ENCODE data around the gene RABGEF1.
"Not testable (repeated sequence)": the region's sequence is repeated elsewhere in the genome, so short reads cannot be mapped to it uniquely, and the experiment has no call there.

RABGEF1 gene

DNA sequence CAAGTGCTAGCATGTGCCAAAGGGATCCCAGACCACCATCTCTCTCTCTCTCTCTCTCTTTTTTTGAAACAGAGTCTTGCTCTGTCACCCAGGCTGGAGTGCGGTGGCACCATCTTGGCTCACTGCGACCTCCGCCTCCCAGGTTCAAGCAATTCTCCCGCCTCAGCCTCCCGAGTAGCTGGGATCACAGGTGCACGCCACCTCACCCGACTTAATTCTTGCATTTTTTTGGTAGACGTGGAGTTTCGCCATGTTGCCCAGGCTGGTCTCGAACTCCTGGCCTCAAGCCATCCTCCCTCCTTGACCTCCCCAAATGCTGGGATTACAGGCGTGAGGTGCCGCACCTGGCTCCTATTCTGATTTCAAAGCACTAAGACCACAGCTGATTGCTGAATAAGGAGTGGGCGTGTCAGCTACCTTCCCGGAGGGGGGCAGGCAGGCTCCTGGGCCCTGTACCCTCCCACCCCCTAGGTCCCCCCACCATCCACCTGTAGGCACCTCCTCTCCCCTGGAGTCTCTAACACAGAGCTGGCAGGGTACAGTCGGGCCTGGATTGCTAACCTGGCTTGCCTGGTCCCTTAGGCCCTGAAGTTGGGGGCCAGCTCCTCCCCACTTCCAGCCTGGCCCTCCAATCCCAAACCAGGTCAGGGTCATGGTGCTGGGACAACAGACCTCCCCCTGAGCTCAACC lies 74.8 kb downstream of the RABGEF1 start:
- DNase-seq (ENCODE audit: low read depth in 2 of 2): not testable (repeated sequence)

DNA sequence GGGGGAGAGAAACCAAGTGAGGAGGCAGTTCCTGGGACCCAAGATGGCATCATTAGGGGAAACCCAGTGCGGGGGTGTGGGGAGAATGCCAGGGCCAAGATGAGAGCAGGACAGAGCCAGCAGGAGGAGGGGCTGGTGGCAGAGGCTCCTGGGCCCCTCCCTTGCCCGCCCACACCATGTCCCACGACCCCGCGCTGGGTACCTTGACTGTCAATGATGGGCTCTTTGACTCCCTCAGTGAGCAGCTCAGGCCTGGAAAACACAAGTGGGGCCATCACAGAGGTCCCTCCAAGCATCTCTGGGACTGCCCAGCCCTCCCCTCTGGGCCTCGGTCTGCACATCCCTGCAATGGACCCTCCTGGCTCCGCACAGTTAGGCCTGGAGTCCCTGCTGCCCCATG lies 75.4 kb downstream of the RABGEF1 start:
- no peak for DNase-seq (ENCODE audit: low read depth in 2 of 2)

DNA sequence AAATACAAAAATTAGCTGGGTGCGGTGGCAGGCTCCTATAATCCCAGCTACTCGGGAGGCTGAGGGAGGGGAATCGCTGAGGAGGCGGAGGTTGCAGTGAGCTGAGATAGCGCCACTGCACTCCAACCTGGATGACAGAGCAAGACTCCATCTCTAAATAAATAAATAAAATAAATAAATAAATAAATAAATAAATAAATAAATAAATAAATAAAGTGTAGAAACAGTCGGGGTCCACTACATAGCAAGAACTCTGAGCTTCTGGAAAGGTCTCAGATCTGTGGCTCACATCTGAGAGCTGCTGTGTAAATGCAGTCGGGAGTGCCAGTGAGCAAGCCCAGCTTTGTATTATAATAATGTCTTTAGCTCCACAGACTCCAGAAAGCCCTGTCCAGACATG lies 76.1 kb downstream of the RABGEF1 start:
- DNase-seq (ENCODE audit: low read depth in 2 of 2): not testable (repeated sequence)

DNA sequence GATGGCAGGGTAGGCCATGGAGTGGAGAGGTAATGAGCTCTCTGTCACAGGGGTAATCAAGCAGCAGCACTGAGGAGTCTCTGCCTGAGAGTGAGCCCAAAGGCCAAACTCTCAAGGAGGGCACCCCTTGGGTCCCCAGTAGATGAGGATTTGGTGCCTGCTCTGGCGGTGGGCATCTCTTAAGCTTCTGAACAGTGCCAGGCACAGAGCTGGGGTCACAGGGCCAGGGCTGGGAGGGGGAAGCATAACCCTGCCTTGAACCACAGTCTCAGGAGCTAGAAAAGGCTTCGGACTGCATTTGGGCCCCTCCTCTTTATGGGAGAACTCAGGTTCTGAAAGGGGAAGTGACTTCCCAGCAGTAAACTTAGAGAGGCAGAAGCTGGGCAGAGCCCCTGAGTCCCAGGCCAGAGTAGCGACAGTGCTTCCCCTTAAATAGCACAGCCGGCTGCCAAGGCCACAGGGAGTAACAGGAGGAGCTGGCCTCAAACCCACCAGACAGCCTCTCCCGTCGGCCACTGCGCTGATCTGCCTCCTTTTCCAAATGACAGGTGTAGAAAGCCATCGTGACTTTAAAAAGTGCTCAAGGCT lies 76.8 kb downstream of the RABGEF1 start:
- DNase-seq (ENCODE audit: low read depth in 2 of 2): not testable (repeated sequence)

DNA sequence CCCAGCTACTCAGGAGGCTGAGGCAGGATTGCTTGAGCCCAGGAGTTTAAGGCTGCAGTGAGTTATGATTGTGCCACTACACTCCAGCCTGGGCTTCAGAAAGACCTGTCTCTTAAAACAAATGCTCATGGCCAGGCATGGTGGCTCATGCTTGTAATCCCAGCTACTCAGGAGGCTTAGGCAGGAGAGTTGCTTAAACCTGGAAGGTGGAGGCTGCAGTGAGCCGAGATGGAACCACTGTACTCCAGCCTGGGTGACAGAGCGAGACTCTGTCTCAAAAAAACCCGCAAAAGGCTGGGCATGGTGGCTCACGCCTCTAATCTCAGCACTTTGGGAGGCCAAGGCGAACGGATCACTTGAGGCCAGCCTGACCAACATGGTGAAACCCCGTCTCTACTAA lies 77.4 kb downstream of the RABGEF1 start:
- DNase-seq (ENCODE audit: low read depth in 2 of 2): not testable (repeated sequence)

DNA sequence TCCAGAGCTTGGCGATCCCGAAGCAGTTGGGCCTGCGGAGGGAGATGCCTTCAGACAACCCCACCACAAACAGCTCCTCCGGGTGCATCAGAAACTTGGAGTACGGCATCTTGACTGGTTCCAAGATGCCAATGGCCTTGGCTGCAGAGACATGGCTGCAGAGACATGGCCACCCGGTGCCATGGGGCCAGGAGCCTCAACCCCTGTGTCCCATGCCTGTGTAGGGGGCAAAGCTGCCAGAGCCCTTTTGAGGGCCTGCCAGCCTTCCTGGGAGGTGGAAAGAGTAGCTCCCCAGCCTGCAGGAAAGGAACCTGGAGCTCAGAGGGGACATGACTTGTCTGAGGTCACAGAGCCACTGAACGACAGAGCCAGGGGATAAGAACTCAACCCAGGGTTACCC lies 83.5 kb downstream of the RABGEF1 start:
- no peak for DNase-seq (ENCODE audit: low read depth in 2 of 2)

DNA sequence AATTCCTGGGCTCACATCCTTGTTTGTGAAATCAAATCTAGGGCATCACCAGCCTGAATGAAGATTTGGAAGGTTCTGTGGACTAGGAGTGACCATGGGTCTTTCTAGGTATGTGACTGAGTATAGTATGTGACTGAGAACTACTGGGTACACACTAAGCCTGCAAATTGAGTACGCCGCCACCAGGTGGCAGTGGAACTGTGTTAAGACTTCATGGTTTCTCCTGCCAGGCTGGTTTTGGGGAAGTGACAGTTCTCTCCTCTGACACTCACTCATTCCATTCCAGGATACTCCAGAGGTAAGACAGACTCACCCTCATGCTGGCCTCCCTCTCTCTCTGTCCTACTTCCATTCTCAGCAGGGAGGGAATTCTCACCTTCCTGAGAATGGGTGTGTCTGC lies 85.0 kb downstream of the RABGEF1 start:
- peak; percentile 28 to 55 for DNase-seq (ENCODE audit: low read depth in 2 of 2)

DNA sequence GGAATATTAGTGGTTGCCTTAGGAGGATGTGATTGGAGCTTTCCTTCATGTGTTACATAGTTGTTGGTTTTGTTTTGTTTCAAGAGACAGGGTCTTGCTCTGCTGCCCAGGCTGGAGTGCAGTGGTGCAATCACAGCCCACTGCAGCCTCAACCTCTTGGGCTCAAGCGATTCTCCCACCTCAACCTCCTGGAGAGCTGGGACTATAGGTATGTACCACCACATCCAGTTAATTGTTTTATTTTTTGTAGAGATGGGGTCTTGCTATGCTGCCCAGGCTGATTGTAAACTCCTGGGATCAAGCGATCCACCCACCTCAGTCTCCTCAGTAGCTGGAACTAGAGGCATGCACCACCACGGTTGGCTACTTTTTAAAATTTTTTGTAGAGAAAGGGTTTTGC lies 86.1 kb downstream of the RABGEF1 start:
- DNase-seq (ENCODE audit: low read depth in 2 of 2): no peak

DNA sequence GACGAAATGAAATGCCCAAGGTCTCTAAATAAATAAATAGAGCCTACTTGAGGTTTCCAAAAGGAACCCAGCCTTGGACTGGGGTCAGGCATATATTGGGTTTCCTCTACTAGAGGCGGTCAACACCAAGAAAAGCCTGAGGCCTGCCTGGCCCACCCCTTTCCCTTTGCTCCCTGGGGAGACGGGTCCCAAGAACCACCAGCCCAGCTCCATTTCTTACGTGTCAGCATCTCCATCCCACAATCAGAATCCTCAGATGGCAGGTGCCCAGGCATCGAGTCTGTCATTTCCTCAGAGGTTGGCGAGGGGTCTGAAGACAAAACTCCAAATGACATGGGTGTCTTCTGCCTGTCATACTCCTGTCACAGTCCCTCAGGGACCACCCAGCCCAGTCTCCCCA lies 90.4 kb downstream of the RABGEF1 start:
- DNase-seq (ENCODE audit: low read depth in 2 of 2): not testable (repeated sequence)

DNA sequence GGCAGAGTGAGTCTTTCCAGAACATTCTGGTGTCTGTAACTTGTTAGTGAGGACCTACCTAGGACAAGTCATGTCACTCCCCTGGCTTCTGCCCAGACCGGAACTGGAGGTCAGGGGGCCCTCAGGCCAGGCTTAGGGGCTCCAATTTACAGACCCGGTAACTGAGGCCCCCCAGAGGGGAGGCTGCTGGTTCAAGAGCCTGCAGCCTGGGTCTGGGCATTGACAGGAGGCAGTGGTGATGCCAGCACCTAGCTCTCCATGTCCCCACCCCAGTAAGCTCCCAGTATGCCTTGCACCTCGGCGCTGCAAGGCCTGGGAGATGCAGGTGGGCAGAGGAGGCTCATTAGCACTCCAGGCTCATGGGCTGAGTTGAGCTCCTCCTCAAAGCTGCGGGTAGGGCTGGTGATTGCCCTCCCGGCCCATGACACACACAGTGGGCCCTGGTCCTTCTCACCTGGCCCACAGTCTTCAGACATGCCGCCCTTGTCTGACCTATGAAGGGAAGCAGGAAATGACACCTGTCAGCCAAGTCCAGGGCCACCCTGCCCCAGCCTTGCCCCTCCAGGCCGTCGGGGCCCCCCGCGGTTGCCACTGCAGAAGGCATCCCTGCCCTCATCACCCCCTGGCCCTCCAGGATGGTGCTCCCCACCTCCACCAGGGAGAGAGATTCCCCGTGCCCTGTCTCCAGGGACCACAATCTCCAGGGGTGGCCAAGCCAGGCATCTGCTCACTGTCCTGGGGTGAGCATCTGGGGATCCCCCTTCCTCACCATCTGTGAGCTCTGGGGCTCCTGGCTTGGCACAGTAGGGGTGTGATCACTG lies 92.2 kb downstream of the RABGEF1 start:
- no peak for DNase-seq (ENCODE audit: low read depth in 2 of 2)

DNA sequence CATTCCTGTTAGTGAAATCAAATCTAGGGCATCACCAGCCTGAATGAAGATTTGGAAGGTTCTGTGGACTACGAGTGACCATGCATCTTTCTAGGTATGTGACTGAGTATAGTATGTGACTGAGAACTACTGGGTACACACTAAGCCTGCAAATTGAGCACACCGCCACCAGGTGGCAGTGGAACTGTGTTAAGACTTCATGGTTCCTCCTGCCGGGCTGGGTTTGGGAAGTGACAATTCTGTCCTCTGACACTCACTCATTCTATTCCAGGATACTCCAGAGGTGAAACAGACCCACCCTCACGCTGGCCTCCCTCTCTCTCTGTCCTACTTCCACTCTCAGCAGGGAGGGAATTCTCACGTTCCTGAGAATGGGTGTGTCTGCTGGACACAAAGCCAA lies 96.5 kb downstream of the RABGEF1 start:
- peak; percentile 46 to 50 for DNase-seq (ENCODE audit: low read depth in 2 of 2)

DNA sequence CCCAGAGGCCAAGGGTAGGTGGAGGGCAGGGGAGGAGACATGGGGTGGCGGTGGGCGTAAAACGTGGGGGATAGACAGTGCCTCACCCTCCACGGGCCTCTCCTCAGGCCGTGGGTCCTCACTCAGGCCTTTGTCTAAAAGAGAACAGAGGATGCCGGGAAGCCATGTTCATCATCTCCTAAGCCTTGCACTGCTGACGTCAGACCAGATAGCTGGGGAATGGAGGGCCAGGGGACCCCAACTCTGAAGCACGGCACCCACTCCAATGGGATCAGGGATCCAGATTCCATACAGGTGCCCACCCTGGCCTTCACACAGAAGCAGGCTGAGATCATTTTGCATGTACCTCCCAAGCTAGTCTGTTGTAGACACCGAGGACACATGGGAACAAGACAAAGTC lies 97.1 kb downstream of the RABGEF1 start:
- no peak for DNase-seq (ENCODE audit: low read depth in 2 of 2)

DNA sequence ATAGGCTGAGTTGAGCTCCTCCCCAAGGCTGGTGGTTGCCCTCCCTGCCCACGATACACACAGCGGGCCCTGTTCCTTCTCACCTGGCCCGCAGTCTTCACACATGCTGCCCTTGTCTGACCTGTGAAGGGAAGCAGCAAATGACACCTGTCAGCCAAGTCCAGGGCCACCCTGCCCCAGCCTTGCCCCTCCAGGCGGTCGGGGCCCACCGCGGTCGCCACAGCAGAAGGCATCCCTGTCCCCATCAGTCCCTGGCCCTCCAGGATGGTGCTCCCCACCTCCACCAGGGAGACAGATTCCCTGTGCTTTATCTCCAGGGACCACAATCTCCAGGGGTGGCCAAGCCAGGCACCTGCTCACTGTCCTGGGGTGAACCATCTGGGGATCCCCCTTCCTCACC lies 99.3 kb downstream of the RABGEF1 start:
- no peak for DNase-seq (ENCODE audit: low read depth in 2 of 2)

DNA sequence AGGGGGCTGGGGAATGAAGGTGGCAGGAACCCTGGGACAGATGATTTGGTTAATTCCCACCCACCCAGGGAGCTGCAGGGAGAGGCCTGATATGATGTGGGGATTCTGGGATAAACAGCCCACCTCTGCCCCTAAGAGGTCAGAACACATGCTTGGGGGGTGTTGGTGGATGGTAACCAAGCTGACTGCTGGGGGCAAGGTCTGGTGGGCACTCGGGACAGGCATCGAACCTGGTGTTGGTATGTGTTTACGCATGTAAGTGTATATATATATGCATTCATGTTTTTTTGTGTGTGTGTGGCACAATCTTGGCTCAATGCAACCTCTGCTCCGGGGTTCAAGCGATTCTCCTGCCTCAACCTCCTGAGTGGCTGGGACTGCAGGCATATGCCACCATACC lies 99.8 kb downstream of the RABGEF1 start:
- DNase-seq (ENCODE audit: low read depth in 2 of 2): no peak

DNA sequence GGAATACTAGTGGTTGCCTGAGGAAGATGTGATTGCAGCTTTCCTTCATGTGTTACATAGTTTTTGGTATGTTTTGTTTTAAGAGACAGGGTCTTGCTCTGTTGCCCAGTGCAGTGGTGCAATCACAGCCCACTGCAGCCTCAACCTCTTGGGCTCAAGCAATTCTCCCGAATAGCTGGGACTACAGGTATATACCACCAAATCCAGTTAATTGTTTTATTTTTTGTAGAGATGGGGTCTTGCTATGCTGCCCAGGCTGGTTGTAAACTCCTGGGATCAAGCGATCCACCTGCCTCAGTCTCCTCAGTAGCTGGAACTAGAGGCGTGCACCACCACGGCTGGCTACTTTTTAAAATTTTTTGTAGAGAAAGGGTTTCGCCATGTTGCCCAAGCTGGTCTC lies 101.4 kb downstream of the RABGEF1 start:
- no peak for DNase-seq (ENCODE audit: low read depth in 2 of 2)

DNA sequence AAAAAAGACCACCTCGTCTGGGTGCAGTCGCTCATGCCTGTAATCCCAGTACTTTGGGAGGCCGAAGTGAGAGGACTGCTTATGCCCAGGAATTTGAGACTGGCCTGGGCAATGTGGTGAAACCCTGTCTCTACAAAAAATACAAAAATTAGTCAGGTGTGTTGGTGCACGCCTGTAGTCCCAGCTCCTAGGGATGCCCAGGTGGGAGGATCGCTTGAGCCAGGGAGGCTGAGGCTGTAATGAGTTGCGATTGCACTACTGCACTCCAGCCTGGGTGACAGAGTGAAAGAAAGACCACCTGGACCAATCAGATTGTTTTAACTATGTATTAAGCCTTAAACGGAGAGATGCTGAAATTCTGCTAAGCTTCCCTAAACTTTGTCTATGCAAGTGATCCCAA lies 103.0 kb downstream of the RABGEF1 start:
- DNase-seq (ENCODE audit: low read depth in 2 of 2): not testable (repeated sequence)

DNA sequence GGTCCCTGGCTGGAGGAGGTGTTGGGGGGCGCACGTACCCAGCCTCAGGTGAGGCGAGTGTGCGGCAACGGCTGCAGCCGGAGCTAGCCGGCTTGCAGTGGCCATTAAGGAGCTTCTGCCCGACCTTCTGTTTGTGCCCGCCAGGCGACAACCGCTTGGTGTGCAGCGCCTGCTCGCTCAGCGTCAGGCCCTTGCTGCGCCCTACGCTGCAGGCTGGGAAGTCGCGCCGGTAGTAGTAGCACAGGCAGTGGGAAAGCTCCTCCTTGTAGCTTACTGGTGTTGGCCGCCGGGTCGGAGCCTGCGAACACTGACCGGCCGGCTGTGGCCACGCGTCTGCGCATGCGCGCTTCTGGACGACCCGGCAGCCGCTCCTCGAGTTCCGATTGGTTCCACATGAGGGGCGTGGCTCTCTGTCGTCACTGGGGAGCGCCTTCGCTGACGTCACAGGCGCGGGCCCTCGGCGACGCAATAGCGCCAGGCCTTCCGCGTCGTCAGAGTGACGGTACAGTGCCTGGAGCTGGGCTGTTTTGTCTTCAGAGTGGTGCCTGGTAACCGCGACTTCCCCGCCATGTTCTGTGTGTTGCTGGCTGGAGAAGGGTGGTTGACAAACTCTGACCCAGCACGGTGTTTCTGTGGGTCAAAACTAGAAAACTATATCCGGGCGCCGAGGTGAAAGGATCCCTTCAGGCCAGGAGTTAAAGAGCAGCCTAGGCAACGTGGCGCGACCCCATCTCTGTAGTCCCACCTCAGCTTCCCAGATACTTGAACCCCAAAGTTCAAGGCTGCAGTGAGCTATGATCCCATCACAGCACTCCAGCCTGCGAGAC lies 104.2 kb downstream of the RABGEF1 start:
- peak; percentile 97 to 99 for DNase-seq (ENCODE audit: low read depth in 2 of 2)

DNA sequence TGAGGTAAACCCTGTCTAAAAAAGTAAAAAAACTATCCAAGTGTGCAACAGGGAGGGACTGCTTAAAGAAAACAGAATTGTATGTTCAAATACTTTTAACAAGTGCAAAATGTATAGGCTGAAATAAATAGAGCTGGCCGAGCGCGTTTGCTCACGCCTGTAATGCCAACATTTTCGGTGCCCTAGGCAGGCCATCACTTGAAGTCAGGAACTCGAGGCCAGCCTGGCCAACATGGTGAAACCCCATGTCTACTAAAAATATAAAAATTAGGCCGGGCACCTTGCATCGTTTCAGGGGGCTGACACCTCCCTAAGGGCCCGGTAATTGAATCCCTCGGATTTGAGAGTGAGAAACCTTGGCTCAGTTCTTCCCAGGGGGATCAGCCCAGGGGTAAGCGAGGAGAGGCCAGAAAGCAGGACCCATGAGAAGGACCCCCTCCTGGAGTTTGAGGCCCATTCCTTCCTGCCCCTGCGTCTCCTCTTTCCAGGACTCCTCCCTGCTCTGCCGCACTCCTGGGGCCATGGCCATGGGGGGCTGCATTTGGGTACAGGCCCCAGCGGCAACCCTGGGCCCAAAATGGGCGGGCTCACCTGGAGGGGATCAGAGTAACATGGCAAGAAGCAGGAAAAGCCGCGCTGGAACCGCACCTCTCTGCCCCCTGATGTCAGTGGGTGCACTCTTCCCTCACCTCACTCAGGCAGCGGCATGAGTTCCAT lies 105.0 kb downstream of the RABGEF1 start:
- no peak for DNase-seq (ENCODE audit: low read depth in 2 of 2)

DNA sequence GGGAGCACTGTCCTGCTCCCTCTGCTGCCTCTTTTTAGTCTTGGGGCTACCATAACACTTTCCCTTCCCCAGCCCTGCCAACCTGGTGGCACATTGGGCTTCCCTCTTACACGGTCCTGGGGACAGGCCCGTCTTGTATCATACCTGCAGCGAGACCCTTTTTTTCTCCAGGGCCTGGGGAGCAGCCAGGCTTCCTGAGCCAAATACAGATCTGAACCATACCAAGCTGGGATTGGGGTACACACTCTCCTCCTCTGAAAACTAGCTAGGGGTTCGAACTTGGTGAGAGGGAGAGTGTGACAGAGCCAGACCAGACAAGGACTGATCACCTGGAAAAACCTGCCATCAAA lies 105.5 kb downstream of the RABGEF1 start:
- not testable (repeated sequence) for DNase-seq (ENCODE audit: low read depth in 2 of 2)

DNA sequence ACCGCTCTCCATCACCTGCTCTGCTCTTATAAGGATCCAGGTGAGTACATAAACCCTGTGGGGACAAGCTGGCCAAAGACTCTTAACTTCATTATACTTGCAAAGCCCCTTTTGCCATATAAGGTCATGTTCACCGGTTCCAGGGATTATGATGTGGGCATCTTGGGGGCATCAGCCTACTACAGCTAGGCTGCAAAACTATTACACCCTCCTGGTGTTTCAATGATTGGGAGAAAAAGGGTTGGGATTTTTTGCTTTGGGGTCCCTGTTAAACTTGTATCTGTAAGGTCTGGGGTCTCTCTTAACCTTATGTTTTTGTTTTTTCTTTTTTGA lies 107.0 kb downstream of the RABGEF1 start:
- not testable (repeated sequence) for DNase-seq (ENCODE audit: low read depth in 2 of 2)
